WTC11 (cell line): ENCODE results near the gene MEIS2. TPM values are rescaled to one million over a fixed set of nuclear protein-coding genes. Genes with fewer than 3 reads are reported as not detected.
A peak's percentile ranks its signal among the peaks of the same experiment; 100 is the strongest.

Source experiments
- ATAC-seq: fragments of 200-7000 bp; cut with Tn5 transposase; 2 replicates; pipeline ENCODE4 v1.10.0; 2021; ENCODE audit warnings: mild to moderate bottlenecking, moderate library complexity
- CTCF ChIA-PET: fragments of 300-600 bp; sonication (Branson Sonifier 250); formaldehyde crosslinking; loops from one replicate; lab custom pipeline; 2021; ENCODE audit warnings: antibody characterized with exemption; lab: Charles Lee
- POLR2A ChIA-PET: fragments of 350-600 bp; sonication (Branson Sonifier 250); formaldehyde crosslinking; loops from one replicate; lab custom pipeline; 2021; ENCODE audit warnings: antibody characterized with exemption; lab: Charles Lee
- DNase-seq: peaks from one replicate; pipeline ENCODE4 v3.0.0; 2021; ENCODE audit warnings: low spot score
- H3K27ac Mint-ChIP-seq: 2 replicates; pipeline ENCODE4 v1.8.0; 2021; ENCODE audit warnings: mixed read lengths
- H3K27me3 Mint-ChIP-seq: 2 replicates; pipeline ENCODE4 v1.8.0; 2021; ENCODE audit warnings: low read depth, mild to moderate bottlenecking, moderate library complexity, mixed read lengths
- H3K36me3 Mint-ChIP-seq: 2 replicates; pipeline ENCODE4 v1.8.0; 2021; ENCODE audit warnings: mixed read lengths
- H3K4me1 Mint-ChIP-seq: 2 replicates; pipeline ENCODE4 v1.8.0; 2022; ENCODE audit warnings: mixed read lengths
- H3K4me3 Mint-ChIP-seq: 2 replicates; pipeline ENCODE4 v1.8.0; 2021; ENCODE audit warnings: mild to moderate bottlenecking, moderate library complexity, mixed read lengths
- H3K9me3 Mint-ChIP-seq: 2 replicates; pipeline ENCODE4 v1.8.0; 2021; ENCODE audit warnings: mixed read lengths
- ATF2 ChIP-seq: sonication (generic); formaldehyde crosslinking; IDR thresholded peaks from 2 replicates; pipeline ENCODE4 v1.8.1; 2022; ENCODE audit warnings: low read depth, missing genetic modification reagents, borderline replicate concordance
- CDX4 ChIP-seq: fragments of 250-450 bp; sonication (Bioruptor Pico); IDR thresholded peaks from 2 replicates; pipeline ENCODE4 v1.9.0; 2021; ENCODE audit warnings: moderate library complexity, mild to moderate bottlenecking, inconsistent platforms, borderline replicate concordance
- CREB1 ChIP-seq: sonication (generic); formaldehyde crosslinking; IDR thresholded peaks from 2 replicates; pipeline ENCODE4 v1.8.0; 2023; ENCODE audit warnings: mild to moderate bottlenecking, missing genetic modification reagents
- FOXJ3 ChIP-seq: sonication (generic); formaldehyde crosslinking; IDR thresholded peaks from 2 replicates; pipeline ENCODE4 v1.9.0; 2021; ENCODE audit warnings: missing genetic modification reagents, mild to moderate bottlenecking, borderline replicate concordance
- FOXP1 ChIP-seq: sonication (generic); formaldehyde crosslinking; IDR thresholded peaks from 2 replicates; pipeline ENCODE4 v1.8.0; 2022; ENCODE audit warnings: missing genetic modification reagents, mild to moderate bottlenecking, moderate library complexity, borderline replicate concordance
- IRF1 ChIP-seq: sonication (generic); formaldehyde crosslinking; IDR thresholded peaks from 2 replicates; pipeline ENCODE4 v1.8.0; 2023; ENCODE audit warnings: missing genetic modification reagents
- JAZF1 ChIP-seq: fragments of 250-450 bp; sonication (Bioruptor Pico); IDR thresholded peaks from 2 replicates; pipeline ENCODE4 v1.9.0; 2021; ENCODE audit warnings: moderate library complexity, mild to moderate bottlenecking, inconsistent platforms
- KAT7 ChIP-seq: sonication (generic); formaldehyde crosslinking; IDR thresholded peaks from 2 replicates; pipeline ENCODE4 v1.8.1; 2023; ENCODE audit warnings: missing genetic modification reagents, mild to moderate bottlenecking, borderline replicate concordance
- NFATC4 ChIP-seq: fragments of 250-450 bp; sonication (Bioruptor Pico); IDR thresholded peaks from 2 replicates; pipeline ENCODE4 v1.9.0; 2021; ENCODE audit warnings: mild to moderate bottlenecking
- SMAD3 ChIP-seq: sonication (generic); formaldehyde crosslinking; IDR thresholded peaks from 2 replicates; pipeline ENCODE4 v1.8.0; 2022; ENCODE audit warnings: missing genetic modification reagents, mild to moderate bottlenecking, borderline replicate concordance
- SP1 ChIP-seq: sonication (generic); formaldehyde crosslinking; conservative IDR thresholded peaks from 2 replicates; pipeline ENCODE4 v1.8.1; 2022; ENCODE audit warnings: missing genetic modification reagents
- TP53 ChIP-seq: sonication (generic); formaldehyde crosslinking; IDR thresholded peaks from 2 replicates; pipeline ENCODE4 v1.8.1; 2023; ENCODE audit warnings: mild to moderate bottlenecking, missing genetic modification reagents
- ZNF281 ChIP-seq: sonication (generic); formaldehyde crosslinking; IDR thresholded peaks from 2 replicates; pipeline ENCODE4 v1.8.0; 2023; ENCODE audit warnings: mild to moderate bottlenecking, missing genetic modification reagents
- ZSCAN18 ChIP-seq: fragments of 250-450 bp; sonication (Bioruptor Pico); IDR thresholded peaks from 2 replicates; pipeline ENCODE4 v2.1.2; 2022; ENCODE audit warnings: mild to moderate bottlenecking, moderate library complexity
- total RNA-seq: library from RNA; stranded (reverse); gene quantifications from 3 replicates; pipeline ENCODE4 v1.2.3, GENCODE V29; 2021
- TF ChIP-seq, protein P1 (sequence below): sonication (generic); formaldehyde crosslinking; IDR thresholded peaks from 2 replicates; pipeline ENCODE4 v1.8.0; 2022; ENCODE audit warnings: mild to moderate bottlenecking, missing genetic modification reagents
- TF ChIP-seq, protein P2 (sequence below): fragments of 250-450 bp; sonication (Bioruptor Pico); IDR thresholded peaks from 2 replicates; pipeline ENCODE4 v1.9.0; 2021; ENCODE audit warnings: mild to moderate bottlenecking
- TF ChIP-seq, protein P3 (sequence below): sonication (generic); formaldehyde crosslinking; IDR thresholded peaks from 2 replicates; pipeline ENCODE4 v1.8.1; 2022; ENCODE audit warnings: mild to moderate bottlenecking, moderate library complexity, missing genetic modification reagents

The MEIS2 gene
- total RNA-seq, 1 experiment from 2014 or later: 0.57 TPM

GRCh38 chr15:36881516-36881915 lies 218.8 kb downstream of the MEIS2 start:
- TF ChIP-seq, protein P1, sequence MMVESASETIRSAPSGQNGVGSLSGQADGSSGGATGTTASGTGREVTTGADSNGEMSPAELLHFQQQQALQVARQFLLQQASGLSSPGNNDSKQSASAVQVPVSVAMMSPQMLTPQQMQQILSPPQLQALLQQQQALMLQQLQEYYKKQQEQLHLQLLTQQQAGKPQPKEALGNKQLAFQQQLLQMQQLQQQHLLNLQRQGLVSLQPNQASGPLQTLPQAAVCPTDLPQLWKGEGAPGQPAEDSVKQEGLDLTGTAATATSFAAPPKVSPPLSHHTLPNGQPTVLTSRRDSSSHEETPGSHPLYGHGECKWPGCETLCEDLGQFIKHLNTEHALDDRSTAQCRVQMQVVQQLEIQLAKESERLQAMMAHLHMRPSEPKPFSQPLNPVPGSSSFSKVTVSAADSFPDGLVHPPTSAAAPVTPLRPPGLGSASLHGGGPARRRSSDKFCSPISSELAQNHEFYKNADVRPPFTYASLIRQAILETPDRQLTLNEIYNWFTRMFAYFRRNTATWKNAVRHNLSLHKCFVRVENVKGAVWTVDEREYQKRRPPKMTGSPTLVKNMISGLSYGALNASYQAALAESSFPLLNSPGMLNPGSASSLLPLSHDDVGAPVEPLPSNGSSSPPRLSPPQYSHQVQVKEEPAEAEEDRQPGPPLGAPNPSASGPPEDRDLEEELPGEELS (CRISPR knock-in tag): no peak
- TF ChIP-seq TP53: no peak
- no peak for TF ChIP-seq FOXP1 (CRISPR knock-in tag)
- no peak for TF ChIP-seq ATF2 (CRISPR knock-in tag)
- no peak for TF ChIP-seq SP1 (CRISPR knock-in tag)
- TF ChIP-seq SMAD3 (CRISPR knock-in tag): no peak
- TF ChIP-seq FOXJ3 (CRISPR knock-in tag): no peak
- TF ChIP-seq, protein P2, sequence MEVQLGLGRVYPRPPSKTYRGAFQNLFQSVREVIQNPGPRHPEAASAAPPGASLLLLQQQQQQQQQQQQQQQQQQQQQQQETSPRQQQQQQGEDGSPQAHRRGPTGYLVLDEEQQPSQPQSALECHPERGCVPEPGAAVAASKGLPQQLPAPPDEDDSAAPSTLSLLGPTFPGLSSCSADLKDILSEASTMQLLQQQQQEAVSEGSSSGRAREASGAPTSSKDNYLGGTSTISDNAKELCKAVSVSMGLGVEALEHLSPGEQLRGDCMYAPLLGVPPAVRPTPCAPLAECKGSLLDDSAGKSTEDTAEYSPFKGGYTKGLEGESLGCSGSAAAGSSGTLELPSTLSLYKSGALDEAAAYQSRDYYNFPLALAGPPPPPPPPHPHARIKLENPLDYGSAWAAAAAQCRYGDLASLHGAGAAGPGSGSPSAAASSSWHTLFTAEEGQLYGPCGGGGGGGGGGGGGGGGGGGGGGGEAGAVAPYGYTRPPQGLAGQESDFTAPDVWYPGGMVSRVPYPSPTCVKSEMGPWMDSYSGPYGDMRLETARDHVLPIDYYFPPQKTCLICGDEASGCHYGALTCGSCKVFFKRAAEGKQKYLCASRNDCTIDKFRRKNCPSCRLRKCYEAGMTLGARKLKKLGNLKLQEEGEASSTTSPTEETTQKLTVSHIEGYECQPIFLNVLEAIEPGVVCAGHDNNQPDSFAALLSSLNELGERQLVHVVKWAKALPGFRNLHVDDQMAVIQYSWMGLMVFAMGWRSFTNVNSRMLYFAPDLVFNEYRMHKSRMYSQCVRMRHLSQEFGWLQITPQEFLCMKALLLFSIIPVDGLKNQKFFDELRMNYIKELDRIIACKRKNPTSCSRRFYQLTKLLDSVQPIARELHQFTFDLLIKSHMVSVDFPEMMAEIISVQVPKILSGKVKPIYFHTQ (CRISPR knock-in tag): no peak
- TF ChIP-seq, protein P3, sequence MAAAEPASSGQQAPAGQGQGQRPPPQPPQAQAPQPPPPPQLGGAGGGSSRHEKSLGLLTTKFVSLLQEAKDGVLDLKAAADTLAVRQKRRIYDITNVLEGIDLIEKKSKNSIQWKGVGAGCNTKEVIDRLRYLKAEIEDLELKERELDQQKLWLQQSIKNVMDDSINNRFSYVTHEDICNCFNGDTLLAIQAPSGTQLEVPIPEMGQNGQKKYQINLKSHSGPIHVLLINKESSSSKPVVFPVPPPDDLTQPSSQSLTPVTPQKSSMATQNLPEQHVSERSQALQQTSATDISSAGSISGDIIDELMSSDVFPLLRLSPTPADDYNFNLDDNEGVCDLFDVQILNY (CRISPR knock-in tag): no peak
- TF ChIP-seq NFATC4 (CRISPR knock-in tag): no peak
- TF ChIP-seq, all 79 proteins: peak for 0
- no peak for DNase-seq
- no peaks in the 10 kb centered on the region for H3K9me3 Mint-ChIP-seq
- POLR2A ChIA-PET: interaction anchor here (0.5 kb wide), 1 partner anchor 226 kb away, joined by 3 read pairs; no protein-coding TSS in a partner anchor
- no peaks in the 10 kb centered on the region for H3K36me3 Mint-ChIP-seq
- no peak overlapping the region for H3K27ac Mint-ChIP-seq
- ATAC-seq: no peak
- CTCF ChIA-PET: interaction anchor here (1.7 to 2.5 kb wide), 2 partner anchors 214 to 225 kb away, joined by 6 to 14 read pairs; no protein-coding TSS in a partner anchor
- peaks cover 81% of the 10 kb centered on the region for H3K4me1 Mint-ChIP-seq
- peaks cover 100% of the 10 kb centered on the region for H3K27me3 Mint-ChIP-seq
- no peak overlapping the region for H3K4me3 Mint-ChIP-seq

GRCh38 chr15:36880913-36881460 lies 219.4 kb downstream of the MEIS2 start:
- H3K27me3 Mint-ChIP-seq: peaks cover 100% of the 10 kb centered on the region
- POLR2A ChIA-PET: interaction anchor here (1.0 kb wide), 1 partner anchor 217 kb away, joined by 3 read pairs; no protein-coding TSS in a partner anchor
- H3K4me3 Mint-ChIP-seq: peak overlapping the region; percentile 81
- H3K9me3 Mint-ChIP-seq: no peaks in the 10 kb centered on the region
- no peak overlapping the region for H3K27ac Mint-ChIP-seq
- ATAC-seq (no peak), DNase-seq (no peak)
- H3K4me1 Mint-ChIP-seq: peaks cover 76% of the 10 kb centered on the region
- H3K36me3 Mint-ChIP-seq: no peaks in the 10 kb centered on the region
- CTCF ChIA-PET: interaction anchor here (0.9 to 2.5 kb wide), 5 partner anchors 16 to 423 kb away, joined by 3 to 14 read pairs (median 6); no protein-coding TSS in a partner anchor
- no peak for TF ChIP-seq CREB1 (CRISPR knock-in tag)
- no peak for TF ChIP-seq ZNF281 (CRISPR knock-in tag)
- no peak for TF ChIP-seq KAT7 (CRISPR knock-in tag)
- TF ChIP-seq, protein P3 (CRISPR knock-in tag): no peak
- TF ChIP-seq FOXJ3 (CRISPR knock-in tag): no peak
- TF ChIP-seq IRF1: no peak
- TF ChIP-seq CDX4 (CRISPR knock-in tag): no peak
- no peak for TF ChIP-seq JAZF1 (CRISPR knock-in tag)
- TF ChIP-seq ZSCAN18 (CRISPR knock-in tag): no peak
